COLO829 (cell line): ENCODE results near the gene ZBTB7C.

Experiments
- DNase-seq: peaks from one replicate; pipeline ENCODE4 v3.0.0; 2012; ENCODE audit warnings: low spot score

Gene ZBTB7C

GRCh38 chr18:48323151-48323550 is 86.0 kb downstream of the ZBTB7C start:
- no peak for DNase-seq

DNA sequence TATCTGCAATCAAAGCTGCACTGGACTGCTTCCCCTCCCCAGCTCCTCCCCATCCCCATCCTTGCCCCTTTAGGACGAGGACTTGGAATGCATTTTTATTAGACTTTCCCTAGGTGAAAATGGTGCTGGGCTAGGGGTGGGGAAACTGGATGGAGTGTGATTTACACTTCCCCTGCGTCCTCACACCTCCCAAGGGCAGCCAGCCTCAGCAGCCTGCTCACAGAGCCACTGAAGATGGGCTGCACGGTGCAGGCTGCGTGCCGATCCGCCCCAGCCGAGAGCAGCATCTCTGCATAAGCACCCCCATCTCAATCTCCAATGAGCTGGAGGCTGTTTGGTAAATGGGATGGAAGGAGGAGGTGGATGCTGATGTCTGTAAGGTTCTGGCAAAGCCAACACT is 87.6 kb downstream of the ZBTB7C start:
- DNase-seq, result no peak

DNA sequence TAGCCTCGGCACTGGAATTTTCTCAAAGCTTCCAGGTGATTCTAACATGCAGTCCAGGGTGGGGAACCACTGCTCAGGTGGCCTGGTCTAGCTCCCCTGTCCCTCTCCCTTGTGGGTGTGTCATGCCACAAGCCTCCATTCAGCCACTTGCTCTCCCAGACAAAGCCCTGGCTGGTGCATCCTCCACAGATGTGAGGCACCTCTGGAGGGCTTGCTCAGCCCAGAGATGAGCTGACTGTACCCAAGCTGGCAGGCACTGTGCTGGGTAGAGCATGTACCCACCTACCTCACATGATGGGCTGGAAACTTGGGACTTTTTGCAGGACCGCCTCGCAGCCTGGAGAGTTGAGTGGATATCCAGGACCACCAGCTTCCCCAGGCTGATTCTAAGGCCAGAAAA is 88.1 kb downstream of the ZBTB7C start:
- DNase-seq, result no peak

DNA sequence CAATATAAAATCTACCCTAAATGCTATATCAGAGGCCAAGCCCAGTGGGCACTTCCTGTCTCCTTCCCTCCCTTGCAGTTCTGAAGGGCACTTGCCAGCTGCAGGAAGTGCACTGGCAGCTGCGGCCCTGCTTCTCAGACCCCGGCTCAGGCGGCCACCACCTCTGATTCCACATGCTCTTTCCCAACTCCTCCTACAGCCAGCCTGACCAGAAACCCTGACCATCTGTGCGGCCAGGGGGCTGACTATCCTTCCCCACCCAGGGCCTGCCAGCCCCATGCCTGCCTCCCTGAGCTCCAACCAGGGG is 88.6 kb downstream of the ZBTB7C start:
- no peak for DNase-seq

- peak; percentile 18 for DNase-seq
Observed at GRCh38 chr18:48319801-48320638, 89.2 kb downstream of the ZBTB7C start.

GRCh38 chr18:48318436-48318835 is 90.7 kb downstream of the ZBTB7C start:
- no peak for DNase-seq

DNA sequence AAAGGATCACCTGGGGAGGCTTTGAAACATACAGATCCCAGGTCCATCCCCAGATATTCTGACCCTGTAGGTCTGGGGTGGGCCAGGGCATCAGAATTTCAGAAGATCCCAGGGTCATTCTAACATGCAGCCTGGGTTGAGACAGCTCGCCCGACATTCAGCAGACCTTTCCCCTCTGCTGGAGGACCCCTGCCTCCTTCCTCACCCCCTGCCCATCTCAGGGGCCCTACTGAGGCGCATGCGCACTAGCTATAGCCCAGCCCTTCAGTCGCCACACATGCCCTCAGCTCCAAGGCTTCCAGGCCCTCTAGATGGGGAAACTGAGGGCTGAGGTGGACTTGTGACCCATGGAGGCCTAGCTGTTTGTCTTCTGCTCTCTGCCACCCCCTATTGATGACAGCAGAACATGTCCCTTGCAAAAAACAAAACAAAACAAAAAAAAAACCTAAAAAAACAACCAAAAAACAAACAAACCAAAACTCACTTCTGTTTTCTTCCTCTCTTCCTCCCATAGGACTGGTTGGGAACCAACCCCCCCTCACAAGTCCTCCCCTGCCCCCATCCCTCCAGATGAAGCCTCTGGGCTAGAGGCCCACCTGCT is 91.3 kb downstream of the ZBTB7C start:
- no peak for DNase-seq

- no peak for DNase-seq
Observed at GRCh38 chr18:48316177-48316576, 93.0 kb downstream of the ZBTB7C start.

- DNase-seq, result no peak
Observed at GRCh38 chr18:48314690-48315089, 94.5 kb downstream of the ZBTB7C start.

DNA sequence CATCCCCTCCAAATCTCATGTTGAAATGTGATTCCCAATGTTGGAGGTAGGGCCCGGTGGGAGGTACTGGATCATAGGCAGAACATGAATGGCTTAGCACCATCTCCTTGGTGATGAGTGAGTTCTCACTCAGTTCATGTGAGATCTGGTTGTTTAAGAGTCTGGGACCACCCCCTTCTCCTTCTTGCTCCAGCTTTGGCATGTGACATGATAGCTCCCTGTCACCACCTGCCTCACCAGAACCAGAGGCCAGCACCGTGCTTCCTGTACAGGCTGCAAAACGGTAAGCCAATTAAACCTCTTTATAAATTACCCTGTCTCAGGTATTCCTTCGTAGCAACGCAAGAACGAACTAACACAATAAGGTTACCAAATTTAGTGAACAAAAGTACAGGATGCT is 95.4 kb downstream of the ZBTB7C start:
- DNase-seq, result no peak

GRCh38 chr18:48312066-48312465 is 97.1 kb downstream of the ZBTB7C start:
- no peak for DNase-seq

- no peak for DNase-seq
Observed at GRCh38 chr18:48310999-48311398, 98.2 kb downstream of the ZBTB7C start.

DNA sequence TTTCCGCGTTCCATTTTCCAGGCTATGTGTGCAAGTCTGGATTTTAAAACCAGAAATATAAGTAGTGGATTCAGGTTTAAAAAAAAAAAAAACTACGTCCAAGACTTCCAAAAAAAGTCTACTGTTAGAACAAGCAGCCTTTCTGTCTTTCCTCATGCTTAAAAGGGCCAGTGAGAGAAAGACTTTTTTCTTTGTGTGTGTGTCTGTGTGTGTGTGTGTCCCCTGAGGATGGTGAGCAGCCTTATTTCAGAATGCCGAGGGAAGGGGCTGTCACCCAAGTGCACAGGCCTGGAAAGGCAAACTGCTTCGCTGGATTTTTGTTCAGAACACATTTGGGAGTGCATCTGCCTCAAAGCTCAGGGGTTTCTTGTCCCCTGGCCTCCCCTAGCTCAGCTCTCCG is 98.8 kb downstream of the ZBTB7C start:
- DNase-seq, result peak; percentile 54

GRCh38 chr18:48308755-48309575 is 100.2 kb downstream of the ZBTB7C start:
- no peak for DNase-seq

DNA sequence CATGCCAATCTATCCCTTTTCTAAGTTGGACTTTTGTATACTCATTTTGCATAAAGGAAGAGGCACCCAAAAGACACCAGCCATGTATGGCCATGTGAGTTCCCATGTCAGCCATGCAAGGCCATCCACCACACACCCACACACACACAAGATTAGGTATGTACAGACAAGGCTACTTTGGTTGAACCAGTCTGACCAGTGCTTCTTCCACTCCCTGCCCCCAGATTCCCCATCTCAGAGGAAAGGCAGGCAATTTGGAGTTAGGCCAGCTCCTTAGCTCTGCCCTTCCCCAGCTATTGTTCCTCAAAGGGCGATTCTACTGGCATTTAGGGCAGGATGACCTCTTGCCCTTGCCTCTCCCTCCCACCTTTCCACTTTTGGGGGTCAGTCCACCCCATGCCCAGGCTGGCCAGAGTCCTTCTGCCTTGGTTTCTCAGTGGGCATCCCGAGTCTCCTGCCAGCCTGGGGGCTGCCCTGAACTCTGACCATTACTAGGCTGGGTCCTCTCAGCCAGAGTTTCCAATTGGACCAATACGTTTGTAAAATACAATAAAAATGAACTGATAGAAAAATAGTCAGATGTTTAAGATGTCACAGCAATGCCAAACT is 101.1 kb downstream of the ZBTB7C start:
- DNase-seq, result no peak

DNA sequence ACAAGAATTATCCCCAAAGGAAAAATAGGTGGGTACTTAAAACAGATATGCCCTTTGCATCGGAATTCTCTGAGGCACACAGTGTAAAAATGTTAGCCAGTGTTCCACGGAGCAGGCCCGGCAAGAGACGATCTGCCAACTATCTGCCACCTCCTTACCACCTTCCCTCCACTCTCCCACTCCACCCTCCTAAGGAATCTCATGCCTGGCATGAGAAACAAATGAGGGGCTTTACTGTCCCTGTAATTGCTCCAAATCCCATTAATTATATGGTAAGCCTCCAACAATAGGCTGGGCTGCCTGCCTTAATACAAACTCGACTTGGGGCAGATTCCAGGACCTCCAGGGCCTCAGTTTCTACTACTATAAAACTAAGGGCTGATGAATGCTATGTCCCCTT is 102.3 kb downstream of the ZBTB7C start:
- DNase-seq, result no peak

- no peak for DNase-seq
Observed at GRCh38 chr18:48304906-48305693, 104.1 kb downstream of the ZBTB7C start.

- no peak for DNase-seq
Observed at GRCh38 chr18:48303883-48304282, 105.3 kb downstream of the ZBTB7C start.

GRCh38 chr18:48302736-48303135 is 106.4 kb downstream of the ZBTB7C start:
- DNase-seq, result no peak

GRCh38 chr18:48300463-48300961 is 108.7 kb downstream of the ZBTB7C start:
- no peak for DNase-seq

GRCh38 chr18:48297139-48297538 is 112.0 kb downstream of the ZBTB7C start:
- DNase-seq, result no peak

DNA sequence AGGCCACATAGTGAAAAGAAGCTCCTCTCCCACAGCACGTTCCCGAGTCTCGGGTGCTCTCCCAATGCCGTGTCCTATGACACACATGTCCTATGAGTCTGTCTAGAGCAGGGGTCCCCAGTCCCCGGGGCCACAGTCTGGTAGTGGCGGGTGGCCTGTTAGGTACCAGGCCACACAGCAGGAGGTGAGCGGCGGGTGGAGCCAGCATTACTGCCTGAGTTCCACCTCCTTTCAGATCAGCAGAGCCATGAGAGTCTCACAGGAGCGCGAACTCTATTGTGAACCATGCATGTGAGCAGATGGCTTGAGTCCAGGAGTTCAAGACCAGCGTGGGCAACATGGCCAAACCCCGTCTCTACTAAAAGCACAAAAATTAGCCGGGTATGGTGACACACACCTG is 112.6 kb downstream of the ZBTB7C start:
- no peak for DNase-seq
